Upper lobe of left lung (tissue), 6 donors: Measurements from ENCODE around the gene NTNG2. TPM values are rescaled to one million over a fixed set of nuclear protein-coding genes. Genes with fewer than 3 reads are reported as not detected.

ENCODE experiments used
- ATAC-seq, 2 donors: fragments of 200-7000 bp; cut with Tn5 transposase; one replicate each; pipeline ENCODE4 v1.9.1; 2022; ENCODE audit warnings: mild to moderate bottlenecking in 2 of 2, moderate library complexity in 2 of 2; ENCODE audit not compliant: low FRiP score in 2 of 2
- DNase-seq, 2 donors: peaks; one replicate each; pipeline ENCODE4 v3.0.0-alpha.2; 2019 to 2020
- H3K27ac ChIP-seq, 4 donors: fragments of 200-600 bp; sonication (generic); one replicate each; pipeline ENCODE4 v1.5.1; 2016 to 2019
- H3K27me3 ChIP-seq, 4 donors: fragments of 200-600 bp; sonication (generic); one replicate each; pipeline ENCODE4 v1.5.1; 2017 to 2019
- H3K36me3 ChIP-seq, 4 donors: fragments of 200-600 bp; sonication (generic); one replicate each; pipeline ENCODE4 v1.5.1; 2016 to 2019
- H3K4me1 ChIP-seq, 4 donors: fragments of 200-600 bp; sonication (generic); one replicate each; pipeline ENCODE4 v1.5.1; 2018 to 2019
- H3K4me3 ChIP-seq, 4 donors: fragments of 200-600 bp; sonication (generic); one replicate each; pipeline ENCODE4 v1.5.1; 2017 to 2019; ENCODE audit warnings: mild to moderate bottlenecking in 2 of 4, moderate library complexity in 1 of 4
- H3K9me3 ChIP-seq, 4 donors: fragments of 200-600 bp; sonication (generic); one replicate each; pipeline ENCODE4 v1.5.1; 2018 to 2019
- EP300 ChIP-seq, 4 donors: sonication (generic); formaldehyde crosslinking; IDR thresholded peaks; one replicate each; pipeline ENCODE4 v1.5.1; 2017; ENCODE audit warnings: antibody characterized with exemption in 4 of 4, control low read depth in 2 of 4
- POLR2A ChIP-seq, 4 donors: fragments of 450-650 bp; IDR thresholded peaks; one replicate each; pipeline ENCODE4 v1.5.1; 2016 to 2017; ENCODE audit warnings: antibody characterized with exemption in 4 of 4, mild to moderate bottlenecking in 2 of 4
- POLR2AphosphoS5 ChIP-seq, 2 donors: sonication (generic); formaldehyde crosslinking; IDR thresholded peaks; one replicate each; pipeline ENCODE4 v1.5.1; 2017; ENCODE audit warnings: antibody characterized with exemption in 2 of 2
- WGBS, 2 donors: methylation state at CpG; one replicate each; pipeline ENCODE4 v1.1.5; 2017 to 2018; 5-methylcytosine and 5-hydroxymethylcytosine counted together
- total RNA-seq, 6 donors: library from RNA; depleted of rRNA in 4 of 6; stranded (reverse); fragments of >200 nt in 4 of 6; gene quantifications; one replicate each; pipeline versions ENCODE4 v1.1.0 to v1.2.1, GENCODE V29; 2016 to 2021
- TF ChIP-seq, protein P1 (sequence below), 6 experiments: fragments of 450-650 bp in 4 of 6; fragments of 200-600 bp in 2 of 6; sonication (generic) in 2 of 6; IDR thresholded peaks; one replicate each; pipeline ENCODE4 v1.5.1; 2016 to 2019; ENCODE audit warnings: antibody characterized with exemption in 6 of 6
- donor health status: DM: no; HTN: no; CAD: no; lungs with moderate emphysema.
- donor health status: DM: no; HTN: yes; CAD: no; lungs with severe emphysema.

Gene NTNG2
- total RNA-seq, 6 donors from 2014 or later, result 2.1 to 8.2 (median 4.3) TPM

DNA sequence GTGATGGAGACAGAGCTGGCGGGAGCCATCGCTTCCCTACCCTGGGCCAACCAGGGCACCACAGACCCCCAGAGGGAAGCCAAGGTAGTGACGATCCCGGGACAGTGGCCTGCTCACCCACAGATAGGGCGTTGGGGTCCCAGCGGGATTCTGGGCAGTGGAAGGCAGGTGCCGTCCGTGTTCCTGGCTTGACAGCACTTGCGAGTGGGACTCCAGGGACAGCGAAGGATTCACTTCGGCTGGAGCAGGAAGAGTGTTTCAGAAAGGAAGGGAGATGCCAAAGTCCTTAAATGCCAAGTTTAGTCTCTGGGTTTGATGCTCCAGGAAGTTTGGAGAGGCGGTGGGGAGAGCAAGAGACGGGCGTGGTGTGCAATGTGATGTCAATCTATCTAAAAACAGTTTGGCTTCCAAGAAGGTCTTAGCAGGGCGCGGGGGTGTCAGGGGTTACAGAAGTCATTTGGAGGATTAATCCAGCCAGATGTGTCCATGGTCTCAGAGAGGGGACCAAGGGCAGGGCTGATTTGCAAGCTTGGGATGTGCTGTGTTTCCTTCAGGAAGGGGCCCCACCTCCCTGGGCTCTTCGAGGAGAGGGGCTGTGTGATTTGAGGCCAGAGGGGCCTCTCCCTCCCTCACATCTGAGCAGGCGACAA is 74.9 kb downstream of the NTNG2 start:
- WGBS, 2 donors, result 44 to 45% methylated on average over 12 to 17 of the region's 18 CpGs
- H3K36me3 ChIP-seq, result no peaks in the 10 kb centered on the region
- H3K4me1 ChIP-seq, result peaks cover 10 to 21% (median 14%) of the 10 kb centered on the region in 4 donors
- H3K9me3 ChIP-seq, result no peaks in the 10 kb centered on the region
- H3K27ac ChIP-seq, result no peak overlapping the region
- no peaks in the 10 kb centered on the region for H3K27me3 ChIP-seq
- DNase-seq (no peak), ATAC-seq (no peak)
- H3K4me3 ChIP-seq, result no peak overlapping the region
- TF ChIP-seq EP300 (IDR thresholded peaks at IDR 0.05), result no peak
- TF ChIP-seq, protein P1, sequence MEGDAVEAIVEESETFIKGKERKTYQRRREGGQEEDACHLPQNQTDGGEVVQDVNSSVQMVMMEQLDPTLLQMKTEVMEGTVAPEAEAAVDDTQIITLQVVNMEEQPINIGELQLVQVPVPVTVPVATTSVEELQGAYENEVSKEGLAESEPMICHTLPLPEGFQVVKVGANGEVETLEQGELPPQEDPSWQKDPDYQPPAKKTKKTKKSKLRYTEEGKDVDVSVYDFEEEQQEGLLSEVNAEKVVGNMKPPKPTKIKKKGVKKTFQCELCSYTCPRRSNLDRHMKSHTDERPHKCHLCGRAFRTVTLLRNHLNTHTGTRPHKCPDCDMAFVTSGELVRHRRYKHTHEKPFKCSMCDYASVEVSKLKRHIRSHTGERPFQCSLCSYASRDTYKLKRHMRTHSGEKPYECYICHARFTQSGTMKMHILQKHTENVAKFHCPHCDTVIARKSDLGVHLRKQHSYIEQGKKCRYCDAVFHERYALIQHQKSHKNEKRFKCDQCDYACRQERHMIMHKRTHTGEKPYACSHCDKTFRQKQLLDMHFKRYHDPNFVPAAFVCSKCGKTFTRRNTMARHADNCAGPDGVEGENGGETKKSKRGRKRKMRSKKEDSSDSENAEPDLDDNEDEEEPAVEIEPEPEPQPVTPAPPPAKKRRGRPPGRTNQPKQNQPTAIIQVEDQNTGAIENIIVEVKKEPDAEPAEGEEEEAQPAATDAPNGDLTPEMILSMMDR (IDR thresholded peaks at IDR 0.05), result no peak
- TF ChIP-seq POLR2A (IDR thresholded peaks at IDR 0.05), result no peak
- TF ChIP-seq POLR2AphosphoS5 (IDR thresholded peaks at IDR 0.05), result no peak

DNA sequence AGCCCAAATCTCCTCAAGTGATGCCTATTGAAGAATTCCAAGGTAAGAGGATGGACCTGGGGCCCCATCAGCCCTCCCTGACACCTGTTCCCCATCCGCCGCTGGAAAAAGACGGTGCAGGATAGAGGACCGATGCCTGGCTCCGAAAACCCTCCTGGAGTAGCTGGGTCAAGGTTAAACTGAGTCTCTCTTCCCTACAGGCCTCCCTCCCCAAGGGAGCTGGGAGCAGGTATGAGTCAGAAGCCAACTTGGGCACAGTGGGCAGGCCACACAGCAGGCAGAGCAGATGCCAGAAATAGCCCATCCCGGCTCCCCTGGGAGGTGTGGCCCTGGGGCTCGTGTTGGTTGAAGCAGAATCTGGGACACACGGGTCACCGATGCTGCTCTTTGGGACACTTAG is 75.6 kb downstream of the NTNG2 start:
- no peaks in the 10 kb centered on the region for H3K36me3 ChIP-seq
- DNase-seq, result no peak
- WGBS, 2 donors, result 71 to 78% methylated on average over 9 of the region's 9 CpGs
- no peak for ATAC-seq
- peaks cover 13 to 23% (median 16%) of the 10 kb centered on the region in 4 donors for H3K4me1 ChIP-seq
- TF ChIP-seq EP300 (IDR thresholded peaks at IDR 0.05), result no peak
- no peak for TF ChIP-seq POLR2AphosphoS5 (IDR thresholded peaks at IDR 0.05)
- no peak for TF ChIP-seq POLR2A (IDR thresholded peaks at IDR 0.05)
- TF ChIP-seq, protein P1 (IDR thresholded peaks at IDR 0.05), result no peak
- H3K27me3 ChIP-seq, result no peaks in the 10 kb centered on the region
- H3K27ac ChIP-seq, result no peak overlapping the region
- H3K4me3 ChIP-seq, result no peak overlapping the region
- H3K9me3 ChIP-seq, result no peaks in the 10 kb centered on the region

DNA sequence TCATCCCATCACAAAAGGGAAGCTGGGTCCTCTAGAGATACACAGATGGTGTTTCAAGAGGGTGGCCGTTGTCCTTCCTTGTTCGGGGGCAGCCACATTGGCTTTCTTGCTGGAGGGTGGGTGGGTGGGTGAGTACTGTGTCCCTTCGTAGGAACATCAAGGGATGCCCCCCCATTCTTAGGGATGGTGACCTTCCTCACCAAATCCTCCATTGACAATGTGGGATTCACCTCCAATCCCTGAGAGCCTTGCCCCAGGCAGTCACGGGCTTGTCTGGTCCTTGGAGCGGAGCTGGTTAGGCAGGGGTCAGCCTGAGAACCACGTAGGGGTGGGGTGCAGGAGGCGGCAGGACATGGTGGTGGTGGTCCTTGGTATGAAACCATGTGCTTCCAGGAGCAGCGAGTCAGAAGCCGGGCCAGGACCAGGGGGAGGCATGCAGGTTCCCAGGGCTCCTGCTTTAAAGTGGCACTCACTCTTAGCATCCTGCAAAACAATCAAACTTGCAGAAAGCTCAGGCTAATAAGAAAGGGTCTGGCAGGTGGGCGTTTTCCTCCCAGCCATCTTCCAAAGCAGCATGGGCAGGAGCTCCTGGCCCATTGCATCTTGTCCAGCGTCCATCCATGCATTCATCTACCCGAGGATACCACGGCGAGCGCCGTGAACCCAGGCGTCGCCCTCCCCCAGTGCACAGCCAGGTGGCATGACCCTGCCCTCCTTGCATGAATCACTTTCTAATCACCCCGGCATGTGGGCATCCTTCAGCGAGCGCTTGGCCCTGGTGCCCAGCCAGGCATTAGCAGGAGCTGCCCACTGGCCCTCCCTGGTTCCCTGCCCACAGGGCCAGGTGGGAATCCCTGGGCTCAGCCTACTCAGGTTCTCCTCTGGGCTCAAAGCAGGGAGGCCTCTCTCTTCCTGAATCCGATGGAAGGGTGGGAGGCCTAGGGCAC is 76.4 kb downstream of the NTNG2 start:
- H3K9me3 ChIP-seq, result no peaks in the 10 kb centered on the region
- no peaks in the 10 kb centered on the region for H3K36me3 ChIP-seq
- DNase-seq (no peak), ATAC-seq (no peak)
- WGBS, 2 donors, result 85 to 89% methylated on average over 10 to 21 of the region's 22 CpGs
- H3K27ac ChIP-seq, result no peak overlapping the region
- no peak overlapping the region for H3K4me3 ChIP-seq
- H3K27me3 ChIP-seq, result no peaks in the 10 kb centered on the region
- TF ChIP-seq POLR2AphosphoS5 (IDR thresholded peaks at IDR 0.05), result no peak
- no peak for TF ChIP-seq EP300 (IDR thresholded peaks at IDR 0.05)
- TF ChIP-seq POLR2A (IDR thresholded peaks at IDR 0.05), result no peak
- TF ChIP-seq, protein P1 (IDR thresholded peaks at IDR 0.05), result no peak
- H3K4me1 ChIP-seq, result peaks cover 17 to 31% (median 21%) of the 10 kb centered on the region in 4 donors

DNA sequence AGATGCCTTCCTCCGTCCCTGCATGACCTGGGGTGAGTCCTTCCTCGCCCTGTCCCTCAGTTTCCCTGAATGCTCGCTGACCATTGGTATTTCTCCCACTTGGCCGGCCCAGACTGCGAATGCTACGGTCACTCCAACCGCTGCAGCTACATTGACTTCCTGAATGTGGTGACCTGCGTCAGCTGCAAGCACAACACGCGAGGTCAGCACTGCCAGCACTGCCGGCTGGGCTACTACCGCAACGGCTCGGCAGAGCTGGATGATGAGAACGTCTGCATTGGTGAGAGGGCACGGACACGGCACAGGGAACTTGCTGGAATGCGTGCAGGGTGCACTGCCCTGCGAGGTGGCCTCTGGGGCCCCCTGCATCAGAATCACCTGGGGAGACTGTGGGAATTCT is 77.1 kb downstream of the NTNG2 start:
- peak overlapping the region in 1 of 4 donors; percentile 10 for H3K27ac ChIP-seq

DNA sequence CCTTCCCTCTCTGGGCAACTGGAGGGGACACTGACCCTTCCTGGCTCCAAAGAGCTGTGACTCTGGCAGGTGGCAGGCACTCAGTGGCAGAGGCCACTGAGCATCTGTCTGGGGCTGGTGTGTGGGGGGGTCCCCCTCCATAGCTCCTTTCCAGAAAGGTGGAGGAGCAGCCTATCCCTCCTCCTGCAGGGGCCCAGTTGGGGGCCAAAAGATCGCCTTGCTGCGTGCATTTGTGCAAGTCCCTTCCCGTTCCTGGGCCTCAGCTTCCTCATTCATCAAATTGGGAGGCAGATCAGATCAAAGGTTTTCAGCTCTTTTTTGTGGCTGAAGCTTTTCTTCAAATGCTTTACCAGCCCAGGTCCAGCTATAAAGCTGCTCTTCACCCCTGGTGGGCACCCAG is 77.7 kb downstream of the NTNG2 start:
- no peak overlapping the region for H3K4me3 ChIP-seq
- ATAC-seq (no peak), DNase-seq (no peak)
- WGBS, 2 donors, result 26 to 59% methylated on average over 3 of the region's 3 CpGs
- no peaks in the 10 kb centered on the region for H3K36me3 ChIP-seq
- no peak for TF ChIP-seq EP300 (IDR thresholded peaks at IDR 0.05)
- no peak for TF ChIP-seq POLR2AphosphoS5 (IDR thresholded peaks at IDR 0.05)
- no peak for TF ChIP-seq POLR2A (IDR thresholded peaks at IDR 0.05)
- TF ChIP-seq, protein P1 (IDR thresholded peaks at IDR 0.05), result no peak
- no peaks in the 10 kb centered on the region for H3K27me3 ChIP-seq
- H3K4me1 ChIP-seq, result peaks cover 17 to 31% (median 21%) of the 10 kb centered on the region in 4 donors
- no peaks in the 10 kb centered on the region for H3K9me3 ChIP-seq
- H3K27ac ChIP-seq, result peak overlapping the region in 2 of 4 donors; percentile 6 to 84

More for the DNA sequence above, 77.1 kb downstream of the NTNG2 start:
- ATAC-seq, result no peak
- H3K27me3 ChIP-seq, result no peaks in the 10 kb centered on the region
- peaks cover 17 to 31% (median 21%) of the 10 kb centered on the region in 4 donors for H3K4me1 ChIP-seq
- TF ChIP-seq POLR2A (IDR thresholded peaks at IDR 0.05), result no peak
- TF ChIP-seq POLR2AphosphoS5 (IDR thresholded peaks at IDR 0.05), result no peak
- no peaks in the 10 kb centered on the region for H3K9me3 ChIP-seq
- no peaks in the 10 kb centered on the region for H3K36me3 ChIP-seq
- H3K4me3 ChIP-seq, result no peak overlapping the region
- no peak for DNase-seq
- 59 to 70% methylated on average over 18 to 19 of the region's 19 CpGs for WGBS, 2 donors
